ENCODE results near the gene CAPN8.

DNA sequence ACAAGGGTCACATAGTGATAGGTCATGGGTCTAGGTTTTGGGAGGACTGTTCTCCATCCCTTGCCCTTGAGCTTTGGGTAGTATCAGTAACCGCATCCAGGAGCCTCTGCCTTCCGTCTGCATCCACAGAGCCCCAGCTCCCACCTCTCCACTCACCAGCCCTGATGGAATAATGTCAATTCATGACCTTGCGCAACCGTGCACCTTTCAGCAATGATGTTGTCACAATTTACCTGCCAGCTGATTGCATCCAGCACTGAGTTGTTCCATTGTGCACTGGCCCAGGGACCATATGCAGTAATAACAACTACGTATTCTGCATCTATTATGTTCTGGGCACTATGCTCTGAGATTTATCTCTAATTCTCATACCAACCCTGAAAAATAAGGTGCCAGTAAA lies 1.4 kb downstream of the CAPN8 start:
- TF ChIP-seq GATA2 (IDR thresholded peaks at IDR 0.05; ENCODE audit: low read depth, low read length) (no peak), GATA3 (IDR thresholded peaks at IDR 0.05; ENCODE audit: low read depth, low read length) (no peak)
